Stimulated activated CD8-positive, alpha-beta memory T cell treated with anti-CD3 and anti-CD28 coated beads, Interleukin-7, amount 100 ng/mL, for 1 hour (primary cell): Measurements from ENCODE around the gene TTLL8.
"Not testable (repeated sequence)": the region's sequence is repeated elsewhere in the genome, so short reads cannot be mapped to it uniquely, and the experiment has no call there.

Experiments
- DNase-seq, 2 donors: peaks; one replicate each; pipeline ENCODE4 v3.0.0-alpha.2; 2020; ENCODE audit warnings: low read depth in 2 of 2

The TTLL8 gene

GRCh38 chr22:50001388-50002231, 56.5 kb downstream of the TTLL8 start:
- DNase-seq: no peak

- no peak for DNase-seq
Observed at GRCh38 chr22:50000587-50001387, 57.3 kb downstream of the TTLL8 start.

- no peak for DNase-seq
Observed at GRCh38 chr22:49999946-50000586, 58.0 kb downstream of the TTLL8 start.

- DNase-seq: no peak
Observed at GRCh38 chr22:49999063-49999945, 58.8 kb downstream of the TTLL8 start.

GRCh38 chr22:49998718-49999062, 59.4 kb downstream of the TTLL8 start:
- no peak for DNase-seq

GRCh38 chr22:49997932-49998717, 60.0 kb downstream of the TTLL8 start:
- DNase-seq: no peak

GRCh38 chr22:49997251-49997599, 60.9 kb downstream of the TTLL8 start:
- no peak for DNase-seq

GRCh38 chr22:49996518-49997250, 61.4 kb downstream of the TTLL8 start:
- DNase-seq: no peak

- DNase-seq: no peak
Observed at GRCh38 chr22:49996119-49996517, 62.0 kb downstream of the TTLL8 start.

- no peak for DNase-seq
Observed at GRCh38 chr22:49995361-49996118, 62.6 kb downstream of the TTLL8 start.

- DNase-seq: no peak
Observed at GRCh38 chr22:49995041-49995360, 63.1 kb downstream of the TTLL8 start.

- no peak for DNase-seq
Observed at GRCh38 chr22:49994361-49995040, 63.6 kb downstream of the TTLL8 start.

- no peak for DNase-seq
Observed at GRCh38 chr22:49993649-49994360, 64.3 kb downstream of the TTLL8 start.

- peak; percentile 44 to 48 for DNase-seq
Observed at GRCh38 chr22:49992921-49993648, 65.0 kb downstream of the TTLL8 start.

GRCh38 chr22:49991907-49992533, 66.1 kb downstream of the TTLL8 start:
- DNase-seq: no peak

- no peak for DNase-seq
Observed at GRCh38 chr22:49991167-49991566, 66.9 kb downstream of the TTLL8 start.

- DNase-seq: not testable (repeated sequence)
Observed at GRCh38 chr22:49989826-49990225, 68.3 kb downstream of the TTLL8 start.
